SIG-M5 treated with dmso at 0.1 percent for 504 hours (cell line): ENCODE data around the gene STX12.
"Not testable (repeated sequence)": the region's sequence is repeated elsewhere in the genome, so short reads cannot be mapped to it uniquely, and the experiment has no call there.

Source experiments
- DNase-seq: peaks from one replicate; lab custom pipeline; 2025; ENCODE audit not compliant: unreplicated experiment; lab: John Stamatoyannopoulos, UW

The STX12 gene

GRCh38 chr1:27774654-27775053 lies 1.6 kb downstream of the STX12 start:
- DNase-seq: no peak

GRCh38 chr1:27775336-27775735 lies 2.3 kb downstream of the STX12 start:
- not testable (repeated sequence) for DNase-seq

- not testable (repeated sequence) for DNase-seq
Observed at GRCh38 chr1:27776276-27776675, 3.3 kb downstream of the STX12 start.

GRCh38 chr1:27778056-27778455 lies 5.0 kb downstream of the STX12 start:
- DNase-seq: no peak

- peak; percentile 29 for DNase-seq
Observed at GRCh38 chr1:27779122-27779521, 6.1 kb downstream of the STX12 start.

- no peak for DNase-seq
Observed at GRCh38 chr1:27782950-27783349, 9.9 kb downstream of the STX12 start.

GRCh38 chr1:27784700-27785099 lies 11.7 kb downstream of the STX12 start:
- no peak for DNase-seq

- DNase-seq: no peak
Observed at GRCh38 chr1:27785781-27786455, 12.9 kb downstream of the STX12 start.

- DNase-seq: no peak
Observed at GRCh38 chr1:27787895-27788294, 14.9 kb downstream of the STX12 start.

- no peak for DNase-seq
Observed at GRCh38 chr1:27789540-27790041, 16.6 kb downstream of the STX12 start.

GRCh38 chr1:27790270-27790669 lies 17.3 kb downstream of the STX12 start:
- not testable (repeated sequence) for DNase-seq

GRCh38 chr1:27795601-27796000 lies 22.6 kb downstream of the STX12 start:
- no peak for DNase-seq

- DNase-seq: no peak
Observed at GRCh38 chr1:27804791-27805190, 31.8 kb downstream of the STX12 start.

GRCh38 chr1:27806758-27807157 lies 33.7 kb downstream of the STX12 start:
- DNase-seq: no peak

GRCh38 chr1:27807385-27807784 lies 34.4 kb downstream of the STX12 start:
- no peak for DNase-seq

- DNase-seq: not testable (repeated sequence)
Observed at GRCh38 chr1:27808131-27808530, 35.1 kb downstream of the STX12 start.

- no peak for DNase-seq
Observed at GRCh38 chr1:27809883-27810282, 36.9 kb downstream of the STX12 start.

- no peak for DNase-seq
Observed at GRCh38 chr1:27811741-27812500, 38.9 kb downstream of the STX12 start.

- no peak for DNase-seq
Observed at GRCh38 chr1:27816921-27817630, 44.1 kb downstream of the STX12 start.

GRCh38 chr1:27821761-27822315 lies 48.8 kb downstream of the STX12 start:
- no peak for DNase-seq

- DNase-seq: no peak
Observed at GRCh38 chr1:27823784-27824183, 50.8 kb downstream of the STX12 start.
